Ascending aorta (tissue), 2 donors: Measurements from ENCODE around the gene GLDC. TPM values are rescaled to one million over a fixed set of nuclear protein-coding genes. Genes with fewer than 3 reads are reported as not detected.

ENCODE experiments used
- DNase-seq, 2 donors: peaks; one replicate each; pipeline ENCODE4 v3.0.0-alpha.2; 2019; ENCODE audit warnings: low spot score in 2 of 2
- H3K27ac ChIP-seq, 2 donors: fragments of 200-600 bp; sonication (generic); one replicate each; pipeline ENCODE4 v1.5.1; 2016 to 2017; ENCODE audit warnings: mild to moderate bottlenecking in 1 of 2
- H3K27me3 ChIP-seq: fragments of 200-600 bp; sonication (generic); one replicate; pipeline ENCODE4 v1.5.1; 2017
- H3K36me3 ChIP-seq, 2 donors: fragments of 200-600 bp; sonication (generic); one replicate each; pipeline ENCODE4 v1.5.1; 2016
- H3K4me1 ChIP-seq, 2 donors: fragments of 200-600 bp; sonication (generic); one replicate each; pipeline ENCODE4 v1.5.1; 2016 to 2017; ENCODE audit warnings: mild to moderate bottlenecking in 1 of 2
- H3K4me3 ChIP-seq, 2 donors: fragments of 200-600 bp; sonication (generic); one replicate each; pipeline ENCODE4 v1.5.1; 2016 to 2017; ENCODE audit warnings: mild to moderate bottlenecking in 1 of 2
- H3K9me3 ChIP-seq, 2 donors: fragments of 200-600 bp; sonication (generic); one replicate each; pipeline ENCODE4 v1.5.1; 2016
- intact Hi-C: fragments of 100-400 bp; cut with DNase I; formaldehyde crosslinking; loops from one replicate; pipeline ENCODE4 v1.15.1; 2023
- total RNA-seq: library from RNA; depleted of rRNA; stranded (reverse); fragments of >200 nt; gene quantifications from one replicate; pipeline ENCODE4 v1.1.0, GENCODE V29; 2016
- TF ChIP-seq, protein P1 (sequence below), 3 experiments: fragments of 200-600 bp in 2 of 3; fragments of 450-650 bp in 1 of 3; sonication (generic) in 2 of 3; IDR thresholded peaks; one replicate each; pipeline ENCODE4 v1.5.1; 2016 to 2019; ENCODE audit warnings: antibody characterized with exemption in 3 of 3, mild to moderate bottlenecking in 1 of 3, moderate library complexity in 1 of 3

Gene GLDC
- total RNA-seq, 1 donor from 2014 or later: 0.64 TPM

- DNase-seq: no peak
- intact Hi-C loops: no loop called here
- Histone ChIP-seq H3K4me3 (no peak overlapping the region), H3K27me3 (no peaks in the 10 kb centered on the region), H3K9me3 (no peaks in the 10 kb centered on the region), H3K27ac (no peak overlapping the region), H3K36me3 (peaks cover 60 to 87% of the 10 kb centered on the region in 2 donors), H3K4me1 (no peaks in the 10 kb centered on the region)
- TF ChIP-seq, protein P1, sequence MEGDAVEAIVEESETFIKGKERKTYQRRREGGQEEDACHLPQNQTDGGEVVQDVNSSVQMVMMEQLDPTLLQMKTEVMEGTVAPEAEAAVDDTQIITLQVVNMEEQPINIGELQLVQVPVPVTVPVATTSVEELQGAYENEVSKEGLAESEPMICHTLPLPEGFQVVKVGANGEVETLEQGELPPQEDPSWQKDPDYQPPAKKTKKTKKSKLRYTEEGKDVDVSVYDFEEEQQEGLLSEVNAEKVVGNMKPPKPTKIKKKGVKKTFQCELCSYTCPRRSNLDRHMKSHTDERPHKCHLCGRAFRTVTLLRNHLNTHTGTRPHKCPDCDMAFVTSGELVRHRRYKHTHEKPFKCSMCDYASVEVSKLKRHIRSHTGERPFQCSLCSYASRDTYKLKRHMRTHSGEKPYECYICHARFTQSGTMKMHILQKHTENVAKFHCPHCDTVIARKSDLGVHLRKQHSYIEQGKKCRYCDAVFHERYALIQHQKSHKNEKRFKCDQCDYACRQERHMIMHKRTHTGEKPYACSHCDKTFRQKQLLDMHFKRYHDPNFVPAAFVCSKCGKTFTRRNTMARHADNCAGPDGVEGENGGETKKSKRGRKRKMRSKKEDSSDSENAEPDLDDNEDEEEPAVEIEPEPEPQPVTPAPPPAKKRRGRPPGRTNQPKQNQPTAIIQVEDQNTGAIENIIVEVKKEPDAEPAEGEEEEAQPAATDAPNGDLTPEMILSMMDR (IDR thresholded peaks at IDR 0.05): no peak
Observed at GRCh38 chr9:6501526-6502210, 143.9 kb downstream of the GLDC start.

GRCh38 chr9:6498982-6499381 is 146.5 kb downstream of the GLDC start:
- Histone ChIP-seq H3K36me3 (peaks cover 36 to 75% of the 10 kb centered on the region in 2 donors), H3K27me3 (no peaks in the 10 kb centered on the region), H3K9me3 (no peaks in the 10 kb centered on the region), H3K4me3 (no peak overlapping the region), H3K27ac (no peak overlapping the region), H3K4me1 (no peaks in the 10 kb centered on the region)
- intact Hi-C loops: loop anchor here (10.0 kb wide), 2 partner anchors 66 to 144 kb away; no protein-coding TSS in a partner anchor
- TF ChIP-seq, protein P1 (IDR thresholded peaks at IDR 0.05): no peak
- DNase-seq: no peak

DNA sequence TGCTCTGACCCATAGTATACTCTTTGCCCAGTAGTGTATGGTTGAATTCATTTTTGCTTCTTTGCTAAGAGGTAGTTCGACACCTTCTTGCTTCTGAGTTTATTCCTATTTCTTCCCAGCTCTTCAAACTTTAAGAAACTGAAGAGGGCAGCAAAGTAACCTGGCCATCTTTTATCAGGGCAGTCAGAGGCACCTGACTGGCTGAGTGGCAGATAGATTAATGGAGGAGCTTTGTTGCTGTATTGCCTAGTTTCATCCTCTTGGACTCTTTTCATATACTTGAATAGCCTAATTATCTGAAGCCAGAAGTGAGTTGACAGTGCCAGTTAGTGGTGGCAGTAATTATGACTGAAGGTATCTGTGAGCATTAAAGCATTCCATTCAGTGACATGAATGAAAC is 150.1 kb downstream of the GLDC start:
- no peak for DNase-seq
- TF ChIP-seq, protein P1 (IDR thresholded peaks at IDR 0.05): no peak
- H3K36me3 ChIP-seq: peaks cover 24 to 52% of the 10 kb centered on the region in 2 donors

GRCh38 chr9:6490863-6491262 is 154.7 kb downstream of the GLDC start:
- intact Hi-C loops: loop anchor here (10.0 kb wide), 2 partner anchors 74 to 136 kb away; no protein-coding TSS in a partner anchor
- DNase-seq: no peak
- no peaks in the 10 kb centered on the region for H3K4me1 ChIP-seq
- H3K27me3 ChIP-seq: no peaks in the 10 kb centered on the region
- no peaks in the 10 kb centered on the region for H3K9me3 ChIP-seq
- H3K4me3 ChIP-seq: no peak overlapping the region
- H3K36me3 ChIP-seq: peaks cover 19 to 55% of the 10 kb centered on the region in 2 donors
- no peak overlapping the region for H3K27ac ChIP-seq
- TF ChIP-seq, protein P1 (IDR thresholded peaks at IDR 0.05): no peak

More for the DNA sequence above, 150.1 kb downstream of the GLDC start:
- Histone ChIP-seq H3K4me3 (no peak overlapping the region), H3K9me3 (no peaks in the 10 kb centered on the region), H3K27me3 (no peaks in the 10 kb centered on the region), H3K4me1 (no peaks in the 10 kb centered on the region), H3K27ac (no peak overlapping the region)
- intact Hi-C loops: loop anchor here (10.0 kb wide), 2 partner anchors 69 to 141 kb away; no protein-coding TSS in a partner anchor

- TF ChIP-seq, protein P1 (IDR thresholded peaks at IDR 0.05): no peak
- H3K27ac ChIP-seq: no peak overlapping the region
- intact Hi-C loops: no loop called here
- no peaks in the 10 kb centered on the region for H3K9me3 ChIP-seq
- no peaks in the 10 kb centered on the region for H3K4me1 ChIP-seq
- no peak for DNase-seq
- H3K36me3 ChIP-seq: peaks cover 28 to 52% of the 10 kb centered on the region in 2 donors
- no peak overlapping the region for H3K4me3 ChIP-seq
- no peaks in the 10 kb centered on the region for H3K27me3 ChIP-seq
Observed at GRCh38 chr9:6489099-6489498, 156.4 kb downstream of the GLDC start.
